Measurements from ENCODE around the gene PKN2. TPM values are rescaled to one million over a fixed set of nuclear protein-coding genes. Genes with fewer than 3 reads are reported as not detected.

The PKN2 gene
- total and polyA plus RNA-seq, 2 experiments from 2014 or later: 14.6 to 29.4 TPM

- DNase-seq (ENCODE audit: low spot score) (peak; percentile 88), ATAC-seq (peak; percentile 71)
- Histone ChIP-seq H3K9me2 (ENCODE audit: insufficient read depth) (no peaks in the 10 kb centered on the region), H3K4me2 (peak overlapping the region; percentile 4; the same call in 1 of the 2 replicates), H3K27me3 (ENCODE audit: insufficient read depth) (no peaks in the 10 kb centered on the region), H3F3A (replicated peaks; ENCODE audit: low read depth) (no peaks in the 10 kb centered on the region; the same call in 1 of the 2 replicates), H3K27ac (ENCODE audit: low read depth) (peak overlapping the region; percentile 93), H3K36me3 (ENCODE audit: insufficient read depth) (no peaks in the 10 kb centered on the region; the same call in 1 of the 2 replicates), H2AFZ (no peak overlapping the region), H3K79me2 (replicated peaks; ENCODE audit: insufficient read depth) (peaks cover 7% of the 10 kb centered on the region; the same call in 1 of the 2 replicates), H3K4me3 (no peak overlapping the region), H4K20me1 (replicated peaks; ENCODE audit: insufficient read depth) (no peaks in the 10 kb centered on the region), H3K4me1 (ENCODE audit: insufficient read depth) (peaks cover 42% of the 10 kb centered on the region)
- H3K9me3 Mint-ChIP-seq: peaks cover 3% of the 10 kb centered on the region; the same call in 1 of the 3 replicates
- peaks cover 50% of the 10 kb centered on the region for H3K4me1 Mint-ChIP-seq
- H3K27me3 Mint-ChIP-seq (ENCODE audit: insufficient read depth, low read depth, poor library complexity): peaks cover 3% of the 10 kb centered on the region
- H3K36me3 Mint-ChIP-seq (ENCODE audit: low read depth): peaks cover 72% of the 10 kb centered on the region
- TF ChIP-seq NANOG (IDR thresholded peaks at IDR 0.05; ENCODE audit: borderline replicate concordance) (0 out of 2 replicates have a peak, but pooled peaks have one; percentile 47), CREB1 (CRISPR knock-in tag; IDR thresholded peaks at IDR 0.05; ENCODE audit: low read depth) (no peak), ZNF462 (CRISPR knock-in tag; IDR thresholded peaks at IDR 0.05) (peak; percentile 78; the same call in 1 of the 2 replicates)
- H3K4me3 Mint-ChIP-seq: 0 out of 3 replicates have a peak overlapping the region, but pooled peaks have one; percentile 11
- peak overlapping the region; percentile 82 for H3K27ac Mint-ChIP-seq
Observed at GRCh38 chr1:88774151-88774556, 90.1 kb downstream of the PKN2 start.

GRCh38 chr1:88777604-88778149 lies 93.6 kb downstream of the PKN2 start:
- H3K4me3 ChIP-seq: peak overlapping the region; percentile 26; the same call in 1 of the 2 replicates
- no peaks in the 10 kb centered on the region for H3K27me3 ChIP-seq (ENCODE audit: insufficient read depth)
- no peaks in the 10 kb centered on the region for H3K9me2 ChIP-seq (ENCODE audit: insufficient read depth)
- peak overlapping the region; percentile 45; the same call in 2 of the 3 replicates for H3K4me3 Mint-ChIP-seq
- H3K4me1 Mint-ChIP-seq: peaks cover 69% of the 10 kb centered on the region
- peak; percentile 56 for ATAC-seq
- peaks cover 3% of the 10 kb centered on the region for H3K27me3 Mint-ChIP-seq (ENCODE audit: insufficient read depth, low read depth, poor library complexity)
- peaks cover 60% of the 10 kb centered on the region for H3K4me1 ChIP-seq (ENCODE audit: insufficient read depth)
- H3K36me3 Mint-ChIP-seq (ENCODE audit: low read depth): peaks cover 56% of the 10 kb centered on the region
- no peaks in the 10 kb centered on the region; the same call in 1 of the 2 replicates for H3F3A ChIP-seq (replicated peaks; ENCODE audit: low read depth)
- H3K4me2 ChIP-seq: peak overlapping the region; percentile 40
- DNase-seq (ENCODE audit: low spot score): peak; percentile 68
- H4K20me1 ChIP-seq (replicated peaks; ENCODE audit: insufficient read depth): no peaks in the 10 kb centered on the region
- H3K36me3 ChIP-seq (ENCODE audit: insufficient read depth): no peaks in the 10 kb centered on the region
- H3K9me3 Mint-ChIP-seq: peaks cover 3% of the 10 kb centered on the region; the same call in 1 of the 3 replicates
- H2AFZ ChIP-seq: no peak overlapping the region
- H3K27ac ChIP-seq (ENCODE audit: low read depth): peak overlapping the region; percentile 94
- H3K27ac Mint-ChIP-seq: peak overlapping the region; percentile 91
- H3K79me2 ChIP-seq (replicated peaks; ENCODE audit: insufficient read depth): no peaks in the 10 kb centered on the region
- peak; percentile 49; the same call in 1 of the 2 replicates for TF ChIP-seq ZNF462 (CRISPR knock-in tag; IDR thresholded peaks at IDR 0.05)
- 0 out of 2 replicates have a peak, but pooled peaks have one; percentile 23 for TF ChIP-seq NANOG (IDR thresholded peaks at IDR 0.05; ENCODE audit: borderline replicate concordance)
- 0 out of 2 replicates have a peak, but pooled peaks have one; percentile 2 for TF ChIP-seq CREB1 (CRISPR knock-in tag; IDR thresholded peaks at IDR 0.05; ENCODE audit: low read depth)

Measured in GM23338 (cell line).